Measurements from ENCODE around the gene BAIAP3.
A peak's percentile ranks its signal among the peaks of the same experiment; 100 is the strongest.
"Not testable (repeated sequence)": the region's sequence is repeated elsewhere in the genome, so short reads cannot be mapped to it uniquely, and the experiment has no call there.

BAIAP3 gene

DNA sequence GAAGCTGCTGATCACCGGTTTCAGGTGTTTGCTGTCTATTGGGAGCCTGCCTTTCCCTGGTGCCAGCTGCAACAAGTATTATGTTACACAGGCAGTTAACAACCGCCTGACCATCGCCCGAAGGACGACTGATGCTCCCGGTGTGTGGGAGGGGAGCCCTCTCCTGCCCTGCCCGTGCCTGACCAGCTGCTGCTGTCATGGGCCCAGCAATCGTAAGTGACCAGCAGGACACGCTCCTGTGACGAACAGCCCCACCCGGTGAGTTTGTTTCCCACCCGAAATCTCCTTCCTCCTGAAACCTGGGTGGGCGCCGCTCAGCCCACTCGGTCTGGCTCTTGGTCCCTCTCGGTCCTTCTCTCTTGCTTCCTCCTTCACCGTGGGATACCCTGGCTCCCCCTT, 41.9 kb upstream of the BAIAP3 start:
- Histone ChIP-seq H3K4me3 (ENCODE audit: low read length) (no peak overlapping the region), H3K9me3 (ENCODE audit: insufficient read depth, low read depth, low read length) (no peaks in the 10 kb centered on the region), H3K27me3 (ENCODE audit: insufficient read depth, low read length) (peaks cover 52% of the 10 kb centered on the region), H3K4me1 (ENCODE audit: insufficient read depth, low read length) (peaks cover 8% of the 10 kb centered on the region; the same call in 1 of the 2 replicates), H3K27ac (ENCODE audit: low read length) (no peak overlapping the region), H3K36me3 (ENCODE audit: insufficient read depth, low read depth, low read length) (no peaks in the 10 kb centered on the region), H3K9ac (ENCODE audit: low read depth, low read length) (no peak overlapping the region)

- not testable (repeated sequence) for H3K4me3 ChIP-seq (ENCODE audit: low read length); H3K9me3 ChIP-seq (ENCODE audit: insufficient read depth, low read depth, low read length); H3K4me1 ChIP-seq (ENCODE audit: insufficient read depth, low read length); H3K36me3 ChIP-seq (ENCODE audit: insufficient read depth, low read depth, low read length); H3K9ac ChIP-seq (ENCODE audit: low read depth, low read length); H3K27ac ChIP-seq (ENCODE audit: low read length)
- H3K27me3 ChIP-seq (ENCODE audit: insufficient read depth, low read length): peaks cover 50% of the 10 kb centered on the region
Measured at GRCh38 chr16:1292208-1292607, 41.2 kb upstream of the BAIAP3 start.

DNA sequence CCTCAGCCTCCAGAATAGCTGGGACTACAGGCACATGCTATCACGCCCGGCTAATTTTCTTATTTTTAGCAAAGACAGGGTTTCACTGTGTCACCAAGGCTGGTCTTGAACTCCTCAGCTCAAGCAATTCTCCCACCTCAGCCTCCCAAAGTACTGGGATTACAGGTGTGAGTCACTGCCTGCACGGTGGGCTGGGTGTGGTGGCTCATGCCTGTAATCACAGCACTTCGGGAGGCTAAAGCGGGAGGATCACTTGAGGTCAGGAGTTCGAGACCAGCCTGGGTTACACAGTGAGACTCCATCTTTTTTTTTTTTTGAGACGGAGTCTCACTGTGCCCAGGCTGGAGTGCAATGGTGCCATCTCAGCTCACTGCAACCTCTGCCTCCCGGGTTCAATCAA, 40.6 kb upstream of the BAIAP3 start:
- H3K36me3 ChIP-seq (ENCODE audit: insufficient read depth, low read depth, low read length); H3K4me1 ChIP-seq (ENCODE audit: insufficient read depth, low read length); H3K27ac ChIP-seq (ENCODE audit: low read length); H3K9me3 ChIP-seq (ENCODE audit: insufficient read depth, low read depth, low read length); H3K4me3 ChIP-seq (ENCODE audit: low read length); H3K9ac ChIP-seq (ENCODE audit: low read depth, low read length): not testable (repeated sequence)
- peaks cover 44% of the 10 kb centered on the region for H3K27me3 ChIP-seq (ENCODE audit: insufficient read depth, low read length)

GRCh38 chr16:1293921-1294656, 39.4 kb upstream of the BAIAP3 start:
- Histone ChIP-seq H3K27ac (ENCODE audit: low read length) (no peak overlapping the region), H3K4me1 (ENCODE audit: insufficient read depth, low read length) (peaks cover 8% of the 10 kb centered on the region; the same call in 1 of the 2 replicates), H3K4me3 (ENCODE audit: low read length) (no peak overlapping the region), H3K36me3 (ENCODE audit: insufficient read depth, low read depth, low read length) (no peaks in the 10 kb centered on the region), H3K9me3 (ENCODE audit: insufficient read depth, low read depth, low read length) (no peaks in the 10 kb centered on the region), H3K9ac (ENCODE audit: low read depth, low read length) (no peak overlapping the region), H3K27me3 (ENCODE audit: insufficient read depth, low read length) (peaks cover 38% of the 10 kb centered on the region)

DNA sequence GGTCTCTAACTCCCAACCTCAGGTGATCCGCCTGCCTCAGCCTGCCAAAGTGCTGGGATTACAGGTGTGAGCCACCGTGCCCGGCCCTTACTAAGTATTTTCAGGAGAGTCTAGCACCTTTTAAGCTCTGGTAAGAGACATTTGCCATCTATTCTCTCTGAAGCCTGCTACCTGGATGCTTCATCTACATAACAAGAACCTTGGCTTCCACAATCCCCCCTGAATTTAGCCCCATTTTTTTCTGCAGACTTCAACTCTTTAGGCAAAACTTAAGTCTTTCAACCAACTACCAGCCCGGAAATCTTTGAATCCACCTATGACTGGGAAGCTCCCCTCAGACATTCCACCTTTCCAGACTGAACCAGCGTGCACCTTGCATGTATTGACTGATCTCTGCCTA, 38.0 kb upstream of the BAIAP3 start:
- Histone ChIP-seq H3K4me1 (ENCODE audit: insufficient read depth, low read length) (0 out of 2 replicates have a peak, but pooled peaks cover 2% of the 10 kb centered on the region), H3K9me3 (ENCODE audit: insufficient read depth, low read depth, low read length) (no peaks in the 10 kb centered on the region), H3K9ac (ENCODE audit: low read depth, low read length) (no peak overlapping the region), H3K36me3 (ENCODE audit: insufficient read depth, low read depth, low read length) (no peaks in the 10 kb centered on the region), H3K4me3 (ENCODE audit: low read length) (no peak overlapping the region), H3K27me3 (ENCODE audit: insufficient read depth, low read length) (peaks cover 31% of the 10 kb centered on the region), H3K27ac (ENCODE audit: low read length) (no peak overlapping the region)

GRCh38 chr16:1296688-1297017, 36.8 kb upstream of the BAIAP3 start:
- not testable (repeated sequence) for H3K9ac ChIP-seq (ENCODE audit: low read depth, low read length); H3K4me3 ChIP-seq (ENCODE audit: low read length); H3K27ac ChIP-seq (ENCODE audit: low read length); H3K36me3 ChIP-seq (ENCODE audit: insufficient read depth, low read depth, low read length); H3K9me3 ChIP-seq (ENCODE audit: insufficient read depth, low read depth, low read length); H3K4me1 ChIP-seq (ENCODE audit: insufficient read depth, low read length)
- H3K27me3 ChIP-seq (ENCODE audit: insufficient read depth, low read length): peaks cover 20% of the 10 kb centered on the region

DNA sequence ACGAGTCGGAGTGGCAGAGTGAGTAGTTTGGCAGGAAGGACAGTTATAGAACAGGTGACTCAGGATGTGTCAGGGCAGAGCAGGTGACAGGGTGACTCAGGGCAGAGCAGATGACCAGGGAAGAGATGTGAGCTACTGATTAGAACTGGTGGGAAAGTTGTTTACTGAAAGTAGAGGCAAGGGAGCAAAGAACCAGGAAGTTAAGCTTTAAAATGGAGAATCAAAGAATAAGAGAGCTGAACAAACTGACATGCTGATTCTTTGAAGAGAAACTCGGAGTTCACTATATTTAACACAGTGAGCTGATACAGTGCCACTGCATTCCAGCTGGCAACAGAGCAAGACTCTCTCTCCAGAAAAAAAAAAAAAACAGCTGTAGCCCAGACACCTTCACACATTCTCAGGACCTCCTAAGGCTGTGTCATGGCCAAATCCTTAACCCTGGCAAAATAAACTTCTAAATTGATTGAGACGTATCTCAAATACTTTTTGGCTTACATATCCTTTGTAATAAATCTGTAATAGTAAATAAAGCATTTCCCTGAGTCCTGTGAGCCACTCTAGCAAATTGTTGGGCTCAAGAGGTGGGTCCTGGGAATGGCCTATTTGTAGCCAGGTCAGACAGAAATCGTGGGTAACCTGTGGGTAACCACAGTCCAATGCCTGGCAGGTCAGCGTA, 36.3 kb upstream of the BAIAP3 start:
- Histone ChIP-seq H3K4me1 (ENCODE audit: insufficient read depth, low read length) (0 out of 2 replicates have a peak, but pooled peaks cover 2% of the 10 kb centered on the region), H3K9ac (ENCODE audit: low read depth, low read length) (no peak overlapping the region), H3K4me3 (ENCODE audit: low read length) (no peak overlapping the region), H3K36me3 (ENCODE audit: insufficient read depth, low read depth, low read length) (no peaks in the 10 kb centered on the region), H3K9me3 (ENCODE audit: insufficient read depth, low read depth, low read length) (no peaks in the 10 kb centered on the region), H3K27me3 (ENCODE audit: insufficient read depth, low read length) (peaks cover 14% of the 10 kb centered on the region), H3K27ac (ENCODE audit: low read length) (no peak overlapping the region)

DNA sequence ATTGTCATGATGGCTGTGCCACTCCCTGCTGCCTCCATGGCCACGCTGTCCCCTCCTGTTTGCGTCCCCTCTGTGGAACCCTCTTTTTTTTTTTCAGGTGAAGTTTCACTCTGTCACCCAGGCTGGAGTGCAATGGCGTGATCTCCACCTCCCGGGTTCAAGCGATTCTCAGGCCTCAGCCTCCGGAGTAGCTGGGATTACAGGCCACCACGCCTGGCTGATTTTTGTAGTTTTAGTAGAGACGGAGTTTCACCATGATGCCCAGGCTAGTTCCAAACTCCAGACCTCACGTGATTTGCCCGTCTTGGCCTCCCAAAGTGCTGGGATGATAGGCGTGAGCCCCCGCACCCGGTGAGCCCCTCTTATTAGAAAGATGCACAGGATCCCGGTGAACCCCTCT, 35.0 kb upstream of the BAIAP3 start:
- H3K27ac ChIP-seq (ENCODE audit: low read length): no peak overlapping the region
- H3K9ac ChIP-seq (ENCODE audit: low read depth, low read length): no peak overlapping the region
- no peaks in the 10 kb centered on the region for H3K9me3 ChIP-seq (ENCODE audit: insufficient read depth, low read depth, low read length)
- peaks cover 14% of the 10 kb centered on the region for H3K27me3 ChIP-seq (ENCODE audit: insufficient read depth, low read length)
- H3K4me3 ChIP-seq (ENCODE audit: low read length): no peak overlapping the region
- H3K36me3 ChIP-seq (ENCODE audit: insufficient read depth, low read depth, low read length): no peaks in the 10 kb centered on the region
- peaks cover 2% of the 10 kb centered on the region; the same call in 1 of the 2 replicates for H3K4me1 ChIP-seq (ENCODE audit: insufficient read depth, low read length)

DNA sequence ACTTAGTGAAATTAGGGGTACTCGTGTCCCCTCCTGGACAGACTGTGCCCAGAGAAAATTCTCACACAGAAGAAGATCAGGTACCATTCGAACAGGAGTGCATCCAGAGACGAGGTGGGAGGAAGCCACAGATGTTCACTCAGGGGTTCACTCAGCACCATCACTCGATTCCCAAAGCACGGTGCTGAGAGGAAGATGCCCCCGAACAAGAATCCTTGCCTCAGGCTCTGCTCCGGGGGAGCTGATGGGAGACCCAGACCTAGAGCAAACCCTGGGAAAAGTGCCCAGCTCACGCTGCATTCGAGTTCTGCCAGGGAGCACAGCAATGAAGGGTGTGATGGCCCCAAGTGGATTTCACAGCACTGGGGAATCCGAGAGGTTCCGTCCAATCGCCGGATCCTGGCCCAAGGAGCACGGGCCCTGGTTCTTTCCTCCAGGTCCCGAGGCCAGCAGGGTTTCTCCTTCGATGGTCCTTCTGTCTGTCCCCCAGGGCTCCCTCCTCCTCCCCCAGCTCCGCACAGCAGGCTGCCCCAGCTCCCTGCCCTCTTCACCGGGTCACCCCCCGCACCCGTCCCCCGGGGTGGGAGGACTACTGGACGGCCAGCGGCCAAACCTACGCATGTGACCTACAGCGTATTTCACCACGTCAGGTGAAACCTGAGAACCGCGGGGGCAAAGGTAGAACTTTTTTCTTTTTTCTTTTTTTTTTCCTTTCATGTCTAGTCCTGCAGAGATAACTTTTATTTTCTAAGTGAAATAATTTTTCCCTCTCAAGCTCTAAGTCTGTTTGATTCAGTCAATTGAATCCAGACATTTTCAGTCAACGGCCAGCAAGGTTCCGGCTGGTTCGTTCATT, 34.2 kb upstream of the BAIAP3 start:
- H3K9ac ChIP-seq (ENCODE audit: low read depth, low read length): no peak overlapping the region
- no peak overlapping the region for H3K4me3 ChIP-seq (ENCODE audit: low read length)
- H3K36me3 ChIP-seq (ENCODE audit: insufficient read depth, low read depth, low read length): no peaks in the 10 kb centered on the region
- no peaks in the 10 kb centered on the region for H3K9me3 ChIP-seq (ENCODE audit: insufficient read depth, low read depth, low read length)
- H3K4me1 ChIP-seq (ENCODE audit: insufficient read depth, low read length): peaks cover 2% of the 10 kb centered on the region; the same call in 1 of the 2 replicates
- peaks cover 14% of the 10 kb centered on the region for H3K27me3 ChIP-seq (ENCODE audit: insufficient read depth, low read length)
- H3K27ac ChIP-seq (ENCODE audit: low read length): no peak overlapping the region

- Histone ChIP-seq H3K36me3 (ENCODE audit: insufficient read depth, low read depth, low read length) (no peaks in the 10 kb centered on the region), H3K4me1 (ENCODE audit: insufficient read depth, low read length) (peaks cover 2% of the 10 kb centered on the region; the same call in 1 of the 2 replicates), H3K27ac (ENCODE audit: low read length) (no peak overlapping the region), H3K9ac (ENCODE audit: low read depth, low read length) (no peak overlapping the region), H3K4me3 (ENCODE audit: low read length) (no peak overlapping the region), H3K9me3 (ENCODE audit: insufficient read depth, low read depth, low read length) (no peaks in the 10 kb centered on the region), H3K27me3 (ENCODE audit: insufficient read depth, low read length) (peaks cover 14% of the 10 kb centered on the region)
Measured at GRCh38 chr16:1299868-1300203, 33.6 kb upstream of the BAIAP3 start.

DNA sequence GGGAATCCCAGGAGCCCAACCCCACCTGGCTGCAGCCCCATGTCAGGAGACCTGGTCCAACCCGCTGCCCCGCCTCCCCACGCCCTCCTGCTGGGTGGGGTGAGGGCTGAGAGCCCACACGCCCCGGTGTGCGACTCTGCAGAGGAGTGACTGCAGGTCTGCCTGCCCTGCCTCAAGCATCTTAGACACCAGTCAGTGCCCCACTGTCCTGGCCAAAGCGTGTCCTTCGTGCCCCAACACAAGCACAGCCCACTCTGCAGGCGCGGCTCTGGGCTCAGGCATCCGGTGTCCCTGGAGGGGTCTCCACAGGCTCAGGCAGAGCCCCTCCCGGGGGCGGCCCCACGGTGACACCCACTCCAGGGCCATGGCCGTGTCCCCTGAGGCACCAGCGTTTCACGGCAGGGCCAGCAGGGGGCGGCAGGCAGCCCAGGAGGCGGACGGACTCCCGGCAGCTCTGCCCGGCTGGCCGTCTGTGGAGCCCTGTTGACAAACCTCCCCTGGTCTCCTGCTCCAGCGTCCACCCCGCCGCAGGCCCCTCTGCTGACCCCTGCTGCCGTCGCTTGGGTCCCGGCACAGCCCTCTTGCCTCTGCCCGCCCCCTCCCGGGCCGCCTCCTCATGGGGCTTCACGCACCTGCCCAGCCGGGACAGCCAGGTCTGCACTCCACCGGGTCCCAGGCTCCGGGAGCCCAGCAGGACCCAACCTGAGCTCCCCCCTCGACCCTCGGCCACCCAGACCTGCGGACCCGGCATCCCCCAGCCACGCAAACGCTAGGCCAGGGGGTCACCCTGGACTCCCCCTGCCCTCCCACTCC, 32.6 kb upstream of the BAIAP3 start:
- no peaks in the 10 kb centered on the region; the same call in 1 of the 2 replicates for H3K4me1 ChIP-seq (ENCODE audit: insufficient read depth, low read length)
- no peak overlapping the region for H3K27ac ChIP-seq (ENCODE audit: low read length)
- H3K9me3 ChIP-seq (ENCODE audit: insufficient read depth, low read depth, low read length): no peaks in the 10 kb centered on the region
- H3K36me3 ChIP-seq (ENCODE audit: insufficient read depth, low read depth, low read length): no peaks in the 10 kb centered on the region
- H3K9ac ChIP-seq (ENCODE audit: low read depth, low read length): no peak overlapping the region
- H3K27me3 ChIP-seq (ENCODE audit: insufficient read depth, low read length): peaks cover 14% of the 10 kb centered on the region
- H3K4me3 ChIP-seq (ENCODE audit: low read length): peak overlapping the region; percentile 16; the same call in 1 of the 2 replicates

All from iPS-20b (cell line).